Activated CD4-positive, alpha-beta T cell treated with anti-CD3 and anti-CD28 coated beads for 48 hours (primary cell): ENCODE results near the gene LACTB.
"Not testable (repeated sequence)": the region's sequence is repeated elsewhere in the genome, so short reads cannot be mapped to it uniquely, and the experiment has no call there.

Experiments
- DNase-seq: peaks from one replicate; pipeline ENCODE4 v3.0.0-alpha.2; 2020

Gene LACTB

DNA sequence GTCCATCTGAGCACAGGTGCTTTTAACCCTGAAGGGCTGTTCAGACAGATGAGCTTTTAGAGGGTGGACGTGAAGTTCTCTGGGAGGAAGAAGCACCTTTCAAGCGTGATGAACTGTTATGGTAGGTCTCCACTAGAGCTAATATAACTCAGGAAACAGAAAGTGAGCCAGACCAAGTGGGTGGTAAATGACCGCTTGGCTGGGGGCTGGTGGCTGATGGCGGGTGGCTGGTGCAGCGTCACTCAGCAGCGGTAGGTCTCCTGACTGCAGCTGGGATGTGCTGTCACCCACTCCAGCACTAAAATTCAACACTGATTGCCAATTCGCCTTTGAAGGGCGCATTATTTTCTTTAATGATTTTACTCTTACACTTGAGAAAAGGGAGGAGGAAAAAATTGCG, 31.2 kb upstream of the LACTB start:
- DNase-seq, result no peak

DNA sequence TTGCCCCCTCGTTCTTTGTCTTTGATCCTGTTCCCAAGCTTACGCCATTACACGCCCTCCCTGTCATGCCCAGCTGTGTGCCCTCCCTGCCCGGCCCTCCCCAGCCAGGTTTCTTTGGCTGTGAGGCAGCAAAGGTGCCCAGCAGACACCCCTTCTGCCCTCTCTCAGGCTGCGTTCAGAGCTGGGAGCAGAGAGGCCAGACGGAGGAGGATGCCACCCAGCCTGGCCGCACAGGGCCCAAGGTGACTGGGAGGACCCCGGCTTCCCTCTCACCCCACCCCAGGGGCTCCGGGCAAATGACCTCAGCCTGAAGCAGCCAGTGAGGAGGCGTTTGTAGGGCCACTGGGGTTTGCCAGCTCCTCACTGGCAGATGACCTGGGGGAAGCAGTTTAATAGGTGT, 30.8 kb upstream of the LACTB start:
- no peak for DNase-seq

DNA sequence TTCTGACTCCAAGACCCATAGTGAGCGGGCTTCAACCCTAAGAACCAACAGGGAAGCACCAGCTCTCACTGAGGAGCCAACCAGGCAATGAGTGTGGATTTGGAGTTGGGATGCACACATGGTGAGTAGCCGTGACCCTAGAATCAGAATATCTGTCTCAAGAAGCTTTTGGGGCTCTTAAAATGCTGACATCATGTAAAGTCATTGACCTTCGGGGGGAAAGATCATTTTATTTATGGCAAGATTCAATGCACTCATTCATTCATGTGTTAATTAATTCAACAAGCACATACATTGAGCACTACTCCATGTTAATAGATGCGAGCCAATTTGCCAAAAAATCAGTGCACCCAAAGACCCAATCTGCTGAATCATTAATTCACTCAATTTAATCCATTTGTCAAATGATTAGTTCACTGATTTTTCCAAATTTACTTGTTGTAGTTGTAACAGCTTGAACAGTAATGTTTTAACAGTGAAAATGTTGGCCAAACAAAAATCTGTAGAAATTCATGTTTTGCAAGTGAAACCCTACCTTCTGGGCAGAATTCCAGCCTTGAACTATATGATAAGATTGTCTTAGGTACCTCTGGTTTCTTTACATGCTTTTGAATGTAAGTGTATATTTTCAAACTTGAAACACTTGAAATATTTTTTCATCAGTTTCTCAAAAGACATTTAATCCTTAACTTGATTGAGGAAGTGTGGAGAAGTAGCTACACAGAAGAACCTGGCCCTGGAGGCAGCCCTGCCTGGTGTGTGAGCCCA, 29.8 kb upstream of the LACTB start:
- no peak for DNase-seq

DNA sequence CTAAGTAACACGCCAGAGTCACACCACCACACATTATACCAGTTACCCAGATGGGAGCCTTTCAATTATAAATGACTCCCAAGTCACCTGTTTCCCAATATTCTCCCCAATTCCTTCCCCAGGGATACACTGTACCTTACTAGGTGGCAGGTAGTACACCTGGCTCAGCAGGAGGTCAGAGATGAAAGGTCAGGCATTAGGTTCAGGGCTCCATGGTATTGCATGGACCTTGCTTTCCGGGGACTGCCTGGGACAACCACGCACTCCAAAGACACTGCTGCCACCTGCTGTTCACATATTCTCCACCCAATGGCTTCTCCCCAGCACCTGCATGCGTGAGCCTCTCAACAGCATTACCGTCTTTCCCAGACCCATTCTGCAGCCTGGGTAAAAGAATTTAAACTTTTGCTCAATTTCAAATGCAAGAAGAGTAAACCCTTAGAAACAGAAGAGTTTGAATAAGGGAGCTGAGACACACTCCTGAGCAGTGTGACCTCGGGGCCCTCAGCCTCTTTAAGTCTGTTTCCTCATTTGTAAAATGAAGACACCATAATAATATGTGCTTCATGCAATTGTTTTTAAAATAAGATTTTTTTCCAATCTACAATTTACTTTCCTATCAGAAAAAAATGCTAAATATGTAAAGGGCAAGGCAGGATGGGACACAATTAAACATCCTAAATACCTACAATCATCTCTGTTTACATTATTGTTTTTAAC, 28.0 kb upstream of the LACTB start:
- peak; percentile 82 for DNase-seq

DNA sequence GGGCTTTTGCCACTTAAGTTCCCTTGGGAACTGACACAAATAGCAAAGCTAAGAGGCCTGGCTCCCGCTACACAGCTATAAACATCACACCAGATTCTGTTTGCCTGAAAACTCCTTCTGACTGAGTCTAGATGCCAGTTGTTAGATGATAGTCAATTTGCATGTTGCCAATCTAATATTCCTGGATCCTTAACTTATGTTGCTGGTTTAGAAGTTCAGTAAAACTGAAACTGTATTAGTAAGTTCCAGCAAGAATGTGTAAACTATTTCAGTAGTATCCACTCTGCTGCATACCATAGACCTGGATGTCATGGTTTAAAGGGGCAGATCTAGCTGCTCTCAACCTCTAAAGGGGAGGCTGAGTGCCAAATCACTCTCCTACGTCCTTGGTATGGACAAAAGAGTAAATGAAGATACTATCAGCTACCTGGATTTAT, 27.1 kb upstream of the LACTB start:
- no peak for DNase-seq

DNA sequence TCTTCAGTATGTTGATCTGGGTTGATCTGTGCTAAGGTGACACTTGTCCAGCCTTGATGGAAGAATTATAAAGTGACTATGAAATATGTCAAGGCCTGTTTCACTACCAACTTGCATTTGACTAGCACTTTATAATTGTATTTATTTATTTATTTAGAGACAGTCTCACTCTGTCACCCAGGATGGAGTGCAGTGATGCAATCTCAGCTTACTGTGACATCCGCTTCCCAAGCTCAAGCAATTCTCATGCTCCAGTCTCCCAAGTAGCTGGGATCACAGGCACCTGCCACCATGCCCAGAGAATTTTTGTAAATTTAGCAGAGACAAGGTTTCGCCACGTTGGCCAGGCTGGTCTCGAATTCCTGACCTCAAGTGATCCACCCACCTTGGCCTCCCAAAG, 25.5 kb upstream of the LACTB start:
- no peak for DNase-seq

DNA sequence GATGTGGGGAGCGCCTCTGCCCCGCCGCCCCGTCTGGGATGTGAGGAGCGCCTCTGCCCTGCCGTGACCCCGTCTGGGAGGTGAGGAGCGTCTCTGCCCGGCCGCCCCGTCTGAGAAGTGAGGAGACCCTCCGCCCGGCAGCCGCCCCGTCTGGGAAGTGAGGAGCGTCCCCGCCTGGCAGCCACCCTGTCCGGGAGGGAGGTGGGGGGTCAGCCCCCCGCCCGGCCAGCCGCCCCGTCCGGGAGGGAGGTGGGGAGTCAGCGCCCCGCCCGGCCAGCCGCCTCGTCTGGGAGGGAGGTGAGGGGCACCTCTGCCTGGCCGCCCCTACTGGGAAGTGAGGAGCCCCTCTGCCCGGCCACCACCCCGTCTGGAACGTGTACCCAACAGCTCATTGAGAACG, 22.8 kb upstream of the LACTB start:
- not testable (repeated sequence) for DNase-seq

DNA sequence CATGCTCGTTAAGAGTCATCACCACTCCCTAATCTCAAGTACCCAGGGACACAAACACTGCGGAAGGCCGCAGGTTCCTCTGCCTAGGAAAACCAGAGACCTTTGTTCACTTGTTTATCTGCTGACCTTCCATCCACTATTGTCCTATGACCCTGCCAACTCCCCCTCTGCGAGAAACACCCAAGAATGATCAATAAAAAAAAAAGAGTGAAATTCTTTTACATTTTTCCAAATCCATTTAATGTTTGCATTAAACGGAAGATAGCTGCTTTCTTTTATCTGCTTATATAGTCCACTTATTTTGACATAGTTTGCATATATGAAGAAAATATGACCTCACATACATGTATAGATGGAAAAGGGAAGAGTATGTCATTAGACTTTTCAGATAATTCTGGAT, 22.1 kb upstream of the LACTB start:
- not testable (repeated sequence) for DNase-seq

DNA sequence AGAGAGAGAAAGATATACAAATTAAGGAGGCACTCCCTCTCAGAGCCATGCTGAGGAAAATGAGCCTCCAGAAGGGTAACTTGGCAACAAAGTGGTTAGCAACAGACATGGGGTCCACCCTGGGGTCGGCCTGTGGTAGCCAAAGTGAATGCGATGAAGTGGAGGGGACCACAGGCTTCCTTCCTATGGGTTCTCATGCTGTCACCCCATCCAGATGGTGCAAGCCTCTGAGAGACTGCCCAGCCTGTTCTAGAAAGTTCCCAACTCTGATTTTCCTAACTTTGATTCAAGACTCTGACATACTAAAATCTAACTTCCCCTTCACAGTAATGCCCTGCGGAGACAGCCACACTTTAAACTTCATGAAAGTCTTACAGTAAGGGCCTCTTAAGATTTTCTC, 18.2 kb upstream of the LACTB start:
- no peak for DNase-seq

DNA sequence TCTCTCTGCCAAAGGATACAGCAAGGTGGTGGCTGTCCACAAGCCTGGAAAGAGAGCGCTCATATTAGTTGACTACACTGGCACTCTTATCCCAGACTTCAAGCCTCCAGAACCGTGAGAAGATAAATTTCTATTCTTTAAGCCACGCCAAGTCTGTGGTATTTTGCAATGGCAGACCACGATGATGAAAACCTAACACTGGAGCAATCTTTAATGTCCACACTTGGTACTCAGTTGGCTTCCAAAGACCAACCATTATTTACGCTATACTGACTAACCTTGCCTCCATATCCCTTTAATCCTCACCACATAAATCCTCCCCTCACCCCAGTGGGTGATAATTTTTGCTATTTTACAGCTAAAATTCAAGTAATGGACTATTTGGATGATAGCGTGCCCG, 16.9 kb upstream of the LACTB start:
- DNase-seq, result no peak

DNA sequence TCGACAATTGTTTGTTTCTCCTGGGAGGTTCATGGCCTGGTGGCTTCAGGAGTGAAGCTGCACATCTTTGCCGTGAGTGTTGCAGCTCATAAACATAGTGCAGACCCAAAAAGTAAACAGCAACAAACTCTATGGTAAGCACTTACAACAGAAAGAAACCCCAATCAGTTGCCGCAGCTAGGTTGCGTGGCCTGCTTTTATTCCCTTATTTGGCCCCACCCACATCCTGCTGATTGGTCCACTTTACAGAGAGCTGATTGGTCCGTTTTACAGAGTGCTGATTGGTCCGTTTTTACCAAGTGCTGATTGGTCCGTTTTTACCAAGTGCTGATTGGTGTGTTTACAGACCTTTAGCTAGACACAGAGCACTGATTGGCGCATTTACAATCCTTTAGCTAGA, 16.3 kb upstream of the LACTB start:
- peak; percentile 13 for DNase-seq

DNA sequence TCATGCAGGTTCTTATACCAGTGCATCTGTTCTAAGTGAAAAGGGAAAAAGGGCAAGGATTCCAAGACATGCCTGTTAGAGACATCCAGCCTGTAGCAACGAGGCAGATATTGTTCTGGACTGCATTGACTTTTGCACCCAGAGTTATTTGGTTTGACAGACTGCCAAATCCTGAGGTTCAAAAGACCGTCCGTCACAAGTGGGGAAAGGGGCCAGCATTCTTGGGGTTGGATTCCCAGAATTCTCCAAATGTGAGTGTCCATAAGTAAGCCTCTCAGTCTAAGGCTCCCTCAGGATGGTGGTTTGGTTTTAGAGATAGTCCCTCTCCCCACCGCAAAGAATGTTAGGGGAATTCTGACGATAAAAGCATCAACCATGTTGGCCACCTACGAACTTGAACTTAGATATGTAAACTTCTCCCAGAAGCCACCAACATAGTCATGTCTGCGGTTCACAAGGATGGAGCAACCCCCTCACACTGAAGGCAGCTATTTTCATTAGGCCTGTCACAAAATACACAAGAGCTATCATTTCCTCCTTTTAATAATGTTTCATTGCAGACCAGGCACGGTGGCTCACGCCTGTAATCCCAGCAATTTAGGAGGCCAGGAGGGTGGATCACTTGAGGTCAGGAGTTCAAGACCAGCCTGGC, 13.6 kb upstream of the LACTB start:
- DNase-seq, result no peak

DNA sequence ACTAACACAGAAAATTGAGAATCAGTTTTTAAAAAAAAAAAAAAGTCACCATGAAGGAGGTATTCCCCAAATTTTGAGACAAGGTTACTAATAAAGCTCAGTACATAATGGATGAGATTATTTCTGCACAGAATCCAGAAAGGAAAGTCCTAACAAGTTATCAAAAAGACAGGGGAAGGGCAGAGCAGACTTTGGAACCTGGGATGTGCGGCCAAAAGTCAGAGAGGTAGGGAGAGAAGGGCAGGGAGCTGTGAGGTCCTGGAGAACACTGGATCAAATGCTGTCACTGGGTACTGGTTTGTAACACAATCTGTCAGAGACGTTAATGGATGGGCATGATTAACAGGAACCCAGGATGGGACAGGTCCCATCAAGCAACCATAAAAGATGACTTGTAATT, 12.2 kb upstream of the LACTB start:
- no peak for DNase-seq

DNA sequence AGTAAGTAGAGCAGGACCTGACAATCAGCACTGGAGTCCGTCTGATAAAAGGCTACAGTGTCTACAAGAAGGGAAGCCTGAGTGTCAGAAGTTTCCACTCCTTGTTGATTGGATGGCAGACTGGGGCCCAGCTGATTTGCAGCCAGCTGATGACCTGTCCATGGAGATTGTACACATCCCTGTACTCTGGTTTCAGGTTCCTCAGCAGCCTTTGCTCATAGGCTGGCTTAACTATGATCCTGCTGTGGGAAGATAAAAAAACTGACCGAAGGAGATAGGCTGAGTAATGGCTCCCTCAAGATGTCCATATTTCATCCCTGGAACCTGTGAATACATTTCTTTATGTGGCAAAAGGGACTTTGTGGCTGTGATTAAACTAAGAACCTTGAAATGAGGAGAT, 11.7 kb upstream of the LACTB start:
- DNase-seq, result no peak

DNA sequence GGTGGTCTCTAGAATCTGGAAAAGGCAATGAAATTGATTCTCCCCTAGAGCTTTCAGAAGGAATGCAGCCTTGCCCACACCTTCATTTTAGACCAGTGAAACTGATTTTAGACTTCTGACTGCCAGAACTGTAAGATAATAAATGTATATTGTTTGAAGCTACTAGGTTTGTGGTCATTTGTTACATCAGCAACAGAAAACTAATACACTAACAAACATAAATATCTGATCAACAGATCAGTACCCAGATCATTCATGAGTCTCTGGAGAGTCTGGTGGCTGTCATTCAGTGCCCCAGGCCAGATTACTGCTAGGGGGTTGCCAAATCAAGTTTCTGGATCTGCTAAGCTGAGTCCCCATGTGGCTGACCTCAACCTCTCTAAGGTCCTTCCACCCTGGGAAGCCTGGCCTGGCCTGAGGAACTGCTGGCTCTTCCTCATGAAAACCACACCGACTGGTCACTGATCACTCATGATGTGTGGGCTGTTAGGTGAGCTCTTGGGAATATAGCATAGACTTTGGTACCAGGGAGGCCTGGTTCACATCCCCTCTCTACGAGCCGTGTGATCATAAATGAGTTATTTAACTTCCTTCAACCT, 11.1 kb upstream of the LACTB start:
- DNase-seq, result no peak

DNA sequence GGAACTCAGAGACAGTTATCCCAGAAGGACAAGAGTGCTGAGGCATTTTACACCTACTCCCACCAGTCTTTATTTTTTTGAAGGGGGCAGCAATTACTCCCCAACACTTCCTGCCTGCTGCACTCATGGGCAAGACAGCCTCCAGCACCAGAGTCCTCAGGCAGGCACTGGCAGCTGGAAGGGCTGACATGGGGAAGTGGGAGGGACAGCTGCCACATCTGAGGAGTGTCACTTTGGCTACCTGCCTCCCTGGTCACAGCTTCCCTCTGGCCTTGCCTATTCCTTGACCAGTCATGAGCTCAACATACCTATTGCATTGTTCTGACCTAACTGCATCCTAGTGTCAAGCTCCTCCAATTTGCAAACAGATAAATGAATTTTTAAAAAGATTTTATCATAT, 10.2 kb upstream of the LACTB start:
- DNase-seq, result no peak

DNA sequence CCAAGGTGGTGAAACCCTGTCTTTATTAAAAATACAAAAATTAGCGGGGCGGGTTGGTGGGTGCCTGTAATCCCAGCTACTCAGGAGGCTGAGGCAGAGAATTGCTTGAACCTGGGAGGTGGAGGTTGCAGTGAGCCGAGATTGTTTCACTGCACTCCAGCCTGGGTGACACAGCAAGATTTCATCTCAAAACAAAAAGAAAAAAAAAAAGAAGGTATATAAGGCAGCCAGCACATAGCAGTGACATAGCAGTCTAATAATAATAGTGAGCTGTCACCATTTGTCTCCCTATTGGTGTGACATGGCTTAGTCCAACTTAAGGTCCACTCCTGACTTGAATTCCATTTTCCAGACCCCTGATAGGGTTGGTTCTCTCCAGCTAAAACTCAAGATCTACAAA, 8.8 kb upstream of the LACTB start:
- no peak for DNase-seq

DNA sequence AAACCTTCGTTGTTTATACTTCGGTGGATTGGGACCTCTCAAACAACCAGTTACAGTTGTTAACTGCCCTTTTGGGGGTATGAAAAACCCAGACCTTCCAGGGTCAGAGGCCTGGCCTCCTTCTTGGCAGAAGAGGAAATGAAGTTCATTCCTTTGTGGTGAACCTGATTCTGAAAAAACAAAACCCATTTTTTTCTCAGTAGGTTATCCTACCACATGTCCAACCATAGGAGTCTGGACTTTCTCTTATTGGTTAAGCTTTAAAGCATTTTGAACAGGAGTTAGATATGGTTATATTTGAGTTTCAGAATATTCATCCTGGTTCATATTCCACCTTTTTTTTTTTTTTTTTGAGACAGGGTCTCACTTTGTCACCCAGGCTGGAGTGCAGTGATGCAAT, 7.2 kb upstream of the LACTB start:
- DNase-seq, result no peak

DNA sequence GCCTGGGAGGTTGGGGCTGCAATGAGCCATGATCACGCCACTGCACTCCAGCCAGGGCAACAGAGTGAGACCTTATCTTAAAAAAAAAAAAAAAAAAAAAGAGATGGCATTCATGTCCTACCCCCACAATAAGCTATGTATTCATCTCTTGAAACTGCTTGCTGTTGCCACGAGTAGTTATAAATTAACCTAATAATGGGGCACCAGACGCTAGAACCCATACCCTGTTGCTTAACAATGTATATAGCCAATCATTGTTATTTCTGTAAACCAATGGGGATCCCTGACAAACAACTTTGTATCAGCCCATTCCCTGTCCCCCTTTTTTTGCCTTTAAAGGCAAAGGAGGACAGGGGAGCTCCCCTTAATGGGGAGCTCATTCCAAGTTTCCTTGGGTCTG, 2.8 kb upstream of the LACTB start:
- DNase-seq, result no peak

DNA sequence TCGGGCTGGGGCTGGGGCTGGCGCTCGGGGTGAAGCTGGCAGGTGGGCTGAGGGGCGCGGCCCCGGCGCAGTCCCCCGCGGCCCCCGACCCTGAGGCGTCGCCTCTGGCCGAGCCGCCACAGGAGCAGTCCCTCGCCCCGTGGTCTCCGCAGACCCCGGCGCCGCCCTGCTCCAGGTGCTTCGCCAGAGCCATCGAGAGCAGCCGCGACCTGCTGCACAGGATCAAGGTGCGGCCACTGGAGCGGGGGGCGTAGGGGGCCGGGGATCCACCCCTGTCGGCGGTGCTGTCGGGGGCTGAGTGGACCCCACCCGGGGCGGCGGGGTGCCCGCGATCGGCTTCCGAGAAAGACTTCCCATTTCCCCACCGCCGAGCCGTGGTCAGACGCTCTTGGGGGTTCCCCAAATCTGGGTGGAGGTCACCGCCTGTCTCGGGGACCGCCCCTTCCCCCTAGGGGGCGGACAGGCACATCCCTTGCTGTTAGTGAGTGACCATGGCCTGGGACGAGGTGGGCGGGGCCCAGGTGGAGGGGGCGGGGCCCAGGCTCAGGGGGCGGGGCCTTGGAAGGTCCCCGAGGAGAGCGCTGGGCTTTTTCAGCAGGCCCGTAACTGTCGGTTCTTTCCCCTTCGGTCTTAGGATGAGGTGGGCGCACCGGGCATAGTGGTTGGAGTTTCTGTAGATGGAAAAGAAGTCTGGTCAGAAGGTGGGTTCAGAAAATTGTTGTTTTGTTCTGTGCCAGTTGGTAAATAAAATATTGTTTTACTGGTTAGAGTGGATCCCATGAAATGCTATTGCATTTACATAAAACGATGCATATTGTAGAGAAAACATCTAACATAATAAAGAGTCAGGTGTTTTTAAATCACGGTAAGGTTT, 578 bp downstream of the LACTB start:
- peak; percentile 66 for DNase-seq

DNA sequence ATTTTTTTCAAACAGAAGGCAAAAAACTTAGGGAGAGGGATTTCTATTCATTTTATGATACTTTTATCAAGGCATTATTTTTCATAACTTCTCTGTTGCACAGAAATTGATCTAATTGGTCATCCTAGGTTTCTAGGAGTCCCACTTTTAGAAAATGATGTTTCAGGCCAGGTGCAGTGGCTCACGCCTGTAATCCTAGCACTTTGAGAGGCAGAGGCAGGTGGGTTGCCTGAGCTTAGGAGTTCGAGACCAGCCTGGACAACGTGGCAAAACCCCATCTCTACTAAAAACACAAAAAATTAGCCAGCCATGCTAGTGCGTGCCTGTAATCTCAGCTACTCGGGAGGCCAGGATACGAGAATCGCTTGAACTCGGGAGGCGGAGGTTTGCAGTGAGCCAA, 2.8 kb downstream of the LACTB start:
- DNase-seq, result no peak

DNA sequence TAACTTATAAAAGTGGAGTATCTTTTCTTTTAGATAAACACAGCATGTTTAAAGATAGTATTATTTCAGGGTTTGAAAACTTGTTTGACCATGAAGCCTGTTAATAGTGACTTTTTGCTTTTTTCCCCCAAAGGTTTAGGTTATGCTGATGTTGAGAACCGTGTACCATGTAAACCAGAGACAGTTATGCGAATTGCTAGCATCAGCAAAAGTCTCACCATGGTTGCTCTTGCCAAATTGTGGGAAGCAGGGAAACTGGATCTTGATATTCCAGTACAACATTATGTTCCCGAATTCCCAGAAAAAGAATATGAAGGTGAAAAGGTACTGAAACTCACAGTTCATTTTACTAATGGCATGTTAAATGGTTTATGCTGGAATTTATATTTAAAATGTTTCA, 5.1 kb downstream of the LACTB start:
- no peak for DNase-seq

DNA sequence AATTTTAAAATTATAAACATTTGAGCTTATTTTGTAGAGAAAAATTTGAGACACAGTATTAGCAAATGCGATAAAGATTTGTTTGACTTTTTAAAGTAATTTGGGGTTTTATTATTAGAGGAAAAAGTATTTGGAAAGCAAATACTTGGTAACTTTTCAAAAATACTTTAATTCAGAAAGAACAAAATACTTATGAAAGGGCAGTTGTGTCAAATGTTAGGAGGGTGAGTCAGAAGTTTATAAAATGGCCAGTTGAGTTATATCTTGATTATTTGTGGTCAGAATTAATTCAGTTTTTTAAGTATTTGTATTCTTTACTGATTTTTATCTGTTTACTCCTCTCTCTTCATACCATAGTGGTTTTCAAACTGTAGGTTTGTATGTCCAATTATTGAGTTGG, 12.1 kb downstream of the LACTB start:
- no peak for DNase-seq
